ENCODE results near the gene NIPBL. TPM values are rescaled to one million over a fixed set of nuclear protein-coding genes. Genes with fewer than 3 reads are reported as not detected.

The NIPBL gene
- total and polyA plus RNA-seq, 2 of the 8 experiments (the other 6 are each of a cell fraction or from before 2014, with no cell fraction given): 21.1 to 53.5 TPM

DNA sequence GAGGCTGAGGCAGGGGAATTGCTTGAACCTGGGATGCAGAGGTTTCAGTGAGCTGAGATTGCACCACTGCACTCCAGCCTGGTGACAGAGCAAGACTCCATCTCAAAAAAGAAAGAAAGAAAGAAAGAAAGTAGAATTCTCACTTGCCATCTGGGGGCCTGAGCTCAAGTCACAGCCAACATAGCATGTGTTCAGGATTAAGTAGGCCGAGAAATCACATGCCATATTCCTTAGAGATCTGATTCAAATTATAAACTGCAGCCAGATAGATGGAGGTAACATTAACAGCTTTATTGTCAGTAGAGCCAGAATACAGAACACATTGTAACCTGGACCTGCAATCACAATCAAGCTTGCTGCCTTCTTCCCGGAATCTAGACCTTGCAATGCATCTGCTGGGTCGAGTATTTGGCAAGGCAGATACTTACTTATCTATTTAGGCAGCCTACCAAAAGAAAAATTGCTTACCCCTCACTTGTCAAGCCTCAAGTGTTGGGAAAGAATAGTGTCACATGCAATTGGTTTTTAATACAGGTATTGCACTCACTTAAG lies 198.9 kb downstream of the NIPBL start:
- H3K4me2 ChIP-seq (ENCODE audit: insufficient read depth in 1 of 2, low read depth in 2 of 2, low read length in 2 of 2): no peak overlapping the region
- POLR2A ChIA-PET (ENCODE audit: partially characterized antibody): no interaction called here
- H3K4me3 ChIP-seq (ENCODE audit: extremely low read depth in 1 of 4, insufficient read depth in 2 of 4, low read depth in 3 of 4, low read length in 4 of 4): no peak overlapping the region
- H3K79me1 ChIP-seq (ENCODE audit: low read depth, low read length): no peaks in the 10 kb centered on the region
- no peak for DNase-seq (ENCODE audit: low read depth in 1 of 2, low spot score in 2 of 2)
- CTCF ChIA-PET (ENCODE audit: partially characterized antibody): interaction anchor here (0.6 to 0.8 kb wide), 2 partner anchors 268 to 1693 kb away, joined by 3 read pairs; no protein-coding TSS in a partner anchor
- H3K9me3 ChIP-seq (ENCODE audit: insufficient read depth in 2 of 2, low read depth in 1 of 2, low read length in 1 of 2): no peaks in the 10 kb centered on the region
- H3K27me3 ChIP-seq (replicated peaks in 1 of 4; ENCODE audit: control insufficient read depth in 3 of 4, extremely low read depth in 1 of 4, insufficient read depth in 3 of 4, low read length in 3 of 4): no peaks in the 10 kb centered on the region
- no peak overlapping the region for H2BK20ac ChIP-seq (ENCODE audit: low read length)
- H4K20me1 ChIP-seq (replicated peaks in 1 of 2; ENCODE audit: control insufficient read depth in 1 of 2, insufficient read depth in 2 of 2, low read length in 2 of 2): peaks cover 0 to 1% of the 10 kb centered on the region in 2 experiments
- H2AFZ ChIP-seq (ENCODE audit: low read length): no peak overlapping the region
- 84% methylated on average over 3 of the region's 3 CpGs; no CpG with 5 or more reads in 1 of the 2 experiments for WGBS, 2 experiments (ENCODE audit: extremely low coverage in 1 of 2, insufficient coverage in 1 of 2, insufficient read length in 1 of 2, insufficient replicate concordance in 2 of 2, low coverage in 1 of 2, low lambda C conversion rate in 2 of 2, missing lambda C conversion rate in 1 of 2)
- H3K23ac ChIP-seq (ENCODE audit: insufficient read length): no peak overlapping the region
- H2BK12ac ChIP-seq (ENCODE audit: low read depth, low read length): no peak overlapping the region
- no peak overlapping the region for H3K14ac ChIP-seq (ENCODE audit: insufficient read length)
- no peak overlapping the region for H4K8ac ChIP-seq (ENCODE audit: extremely low read depth, insufficient read depth, low read length)
- H3K18ac ChIP-seq (ENCODE audit: extremely low read depth, low read length): no peak overlapping the region
- H3K27ac ChIP-seq (ENCODE audit: low read depth, low read length): no peak overlapping the region
- H2BK5ac ChIP-seq (ENCODE audit: low read depth, low read length): no peak overlapping the region
- no peaks in the 10 kb centered on the region for H3K36me3 ChIP-seq (ENCODE audit: control insufficient read depth in 2 of 4, insufficient read depth in 4 of 4, low read length in 3 of 4)
- no peak overlapping the region for H3K56ac ChIP-seq (replicated peaks; ENCODE audit: insufficient read length, low read depth, low read length)
- FAIRE-seq: no peak
- no peak overlapping the region for H2BK120ac ChIP-seq (replicated peaks; ENCODE audit: low read depth, low read length)
- no peak overlapping the region for H4K91ac ChIP-seq (replicated peaks; ENCODE audit: insufficient read length, low read length)
- no peaks in the 10 kb centered on the region for H3K4me1 ChIP-seq (replicated peaks in 1 of 4; ENCODE audit: control insufficient read depth in 3 of 4, insufficient read depth in 4 of 4, low read length in 3 of 4)
- no peaks in the 10 kb centered on the region for H3K79me2 ChIP-seq (ENCODE audit: control insufficient read depth in 1 of 2, insufficient read depth in 2 of 2, low read length in 2 of 2)
- no peak overlapping the region for H2AK5ac ChIP-seq (ENCODE audit: low read depth, low read length)
- H3K23me2 ChIP-seq (ENCODE audit: low read depth, low read length): no peaks in the 10 kb centered on the region
- H2BK15ac ChIP-seq (ENCODE audit: low read length): no peak overlapping the region
- no peak overlapping the region for H3K9ac ChIP-seq (replicated peaks in 1 of 4; ENCODE audit: extremely low read depth in 1 of 4, low read depth in 3 of 4, low read length in 3 of 4)
- H3K4ac ChIP-seq (replicated peaks; ENCODE audit: insufficient read length, low read depth, low read length): no peak overlapping the region
- no peak overlapping the region for H4K5ac ChIP-seq (ENCODE audit: insufficient read length, low read depth, low read length)
- no peak for TF ChIP-seq SP4 (IDR thresholded peaks at IDR 0.05; ENCODE audit: low read length)
- no peak for TF ChIP-seq NRF1 (IDR thresholded peaks at IDR 0.05; ENCODE audit: low read depth, low read length)
- no peak for TF ChIP-seq GABPA (IDR thresholded peaks at IDR 0.05; ENCODE audit: borderline replicate concordance, insufficient read depth, low read length)
- TF ChIP-seq EZH2 (IDR thresholded peaks at IDR 0.05; ENCODE audit: low read depth, low read length, severe bottlenecking): no peak
- no peak for TF ChIP-seq TEAD4 (IDR thresholded peaks at IDR 0.05; ENCODE audit: low read depth, low read length)
- TF ChIP-seq KDM4A (IDR thresholded peaks at IDR 0.05; ENCODE audit: low read depth, low read length, severe bottlenecking): no peak
- no peak for TF ChIP-seq FOSL1 (IDR thresholded peaks at IDR 0.05; ENCODE audit: insufficient read depth, low read depth, low read length)
- no peak for TF ChIP-seq EP300 (IDR thresholded peaks at IDR 0.05; ENCODE audit: borderline replicate concordance in 1 of 2, low read depth in 2 of 2, low read length in 2 of 2)
- TF ChIP-seq SIRT6 (IDR thresholded peaks at IDR 0.05; ENCODE audit: low read length): no peak
- TF ChIP-seq ASH2L (IDR thresholded peaks at IDR 0.05; ENCODE audit: low read length): no peak
- no peak for TF ChIP-seq RNF2 (IDR thresholded peaks at IDR 0.05; ENCODE audit: borderline replicate concordance, low read depth, low read length, missing control alignments, poor library complexity, severe bottlenecking)
- no peak for TF ChIP-seq SIX5 (IDR thresholded peaks at IDR 0.05; ENCODE audit: low read depth, low read length)
- no peak for TF ChIP-seq POLR2AphosphoS5 (IDR thresholded peaks at IDR 0.05; ENCODE audit: low read depth, low read length)
- no peak for TF ChIP-seq SP1 (IDR thresholded peaks at IDR 0.05; ENCODE audit: low read depth, low read length)

Data from H1 (cell line).